WTC11 (cell line): ENCODE measurements around the gene TSC22D4. TPM values are rescaled to one million over a fixed set of nuclear protein-coding genes. Genes with fewer than 3 reads are reported as not detected.

ENCODE experiments used
- ATAC-seq: fragments of 200-7000 bp; cut with Tn5 transposase; 2 replicates; pipeline ENCODE4 v1.10.0; 2021; ENCODE audit warnings: mild to moderate bottlenecking, moderate library complexity
- CTCF ChIA-PET: fragments of 300-600 bp; sonication (Branson Sonifier 250); formaldehyde crosslinking; loops from one replicate; lab custom pipeline; 2021; ENCODE audit warnings: antibody characterized with exemption; lab: Charles Lee
- POLR2A ChIA-PET: fragments of 350-600 bp; sonication (Branson Sonifier 250); formaldehyde crosslinking; loops from one replicate; lab custom pipeline; 2021; ENCODE audit warnings: antibody characterized with exemption; lab: Charles Lee
- DNase-seq: peaks from one replicate; pipeline ENCODE4 v3.0.0; 2021; ENCODE audit warnings: low spot score
- H3K27ac Mint-ChIP-seq: 2 replicates; pipeline ENCODE4 v1.8.0; 2021; ENCODE audit warnings: mixed read lengths
- H3K27me3 Mint-ChIP-seq: 2 replicates; pipeline ENCODE4 v1.8.0; 2021; ENCODE audit warnings: low read depth, mild to moderate bottlenecking, moderate library complexity, mixed read lengths
- H3K36me3 Mint-ChIP-seq: 2 replicates; pipeline ENCODE4 v1.8.0; 2021; ENCODE audit warnings: mixed read lengths
- H3K4me1 Mint-ChIP-seq: 2 replicates; pipeline ENCODE4 v1.8.0; 2022; ENCODE audit warnings: mixed read lengths
- H3K4me3 Mint-ChIP-seq: 2 replicates; pipeline ENCODE4 v1.8.0; 2021; ENCODE audit warnings: mild to moderate bottlenecking, moderate library complexity, mixed read lengths
- H3K9me3 Mint-ChIP-seq: 2 replicates; pipeline ENCODE4 v1.8.0; 2021; ENCODE audit warnings: mixed read lengths
- CREM ChIP-seq: sonication (generic); formaldehyde crosslinking; IDR thresholded peaks from 2 replicates; pipeline ENCODE4 v1.8.1; 2022; ENCODE audit warnings: mild to moderate bottlenecking, missing genetic modification reagents, moderate library complexity
- EMX1 ChIP-seq: fragments of 250-450 bp; sonication (Bioruptor Pico); IDR thresholded peaks from 2 replicates; pipeline ENCODE4 v1.8.0; 2021; ENCODE audit warnings: mild to moderate bottlenecking
- GABPB1 ChIP-seq: sonication (generic); formaldehyde crosslinking; IDR thresholded peaks from 2 replicates; pipeline ENCODE4 v1.8.1; 2023; ENCODE audit warnings: mild to moderate bottlenecking, missing genetic modification reagents
- GRHL2 ChIP-seq: fragments of 250-450 bp; sonication (Bioruptor Pico); IDR thresholded peaks from 2 replicates; pipeline ENCODE4 v1.8.0; 2022; ENCODE audit warnings: mild to moderate bottlenecking, moderate library complexity; ENCODE audit not compliant: insufficient replicate concordance, severe bottlenecking
- MXD4 ChIP-seq: fragments of 250-450 bp; sonication (Bioruptor Pico); IDR thresholded peaks from 2 replicates; pipeline ENCODE4 v1.8.0; 2021; ENCODE audit warnings: mild to moderate bottlenecking, moderate library complexity, borderline replicate concordance
- MYBL2 ChIP-seq: sonication (generic); formaldehyde crosslinking; IDR thresholded peaks from 2 replicates; pipeline ENCODE4 v1.8.1; 2023; ENCODE audit warnings: mild to moderate bottlenecking, moderate library complexity, missing genetic modification reagents
- NFATC4 ChIP-seq: fragments of 250-450 bp; sonication (Bioruptor Pico); IDR thresholded peaks from 2 replicates; pipeline ENCODE4 v1.9.0; 2021; ENCODE audit warnings: mild to moderate bottlenecking
- NFYB ChIP-seq: sonication (generic); formaldehyde crosslinking; conservative IDR thresholded peaks from 2 replicates; pipeline ENCODE4 v1.8.0; 2022; ENCODE audit warnings: low read depth, missing genetic modification reagents
- TP53 ChIP-seq: sonication (generic); formaldehyde crosslinking; IDR thresholded peaks from 2 replicates; pipeline ENCODE4 v1.8.1; 2023; ENCODE audit warnings: mild to moderate bottlenecking, missing genetic modification reagents
- ZBTB43 ChIP-seq: sonication (generic); formaldehyde crosslinking; IDR thresholded peaks from 2 replicates; pipeline ENCODE4 v1.8.1; 2023; ENCODE audit warnings: mild to moderate bottlenecking, missing genetic modification reagents
- ZMAT4 ChIP-seq: fragments of 250-450 bp; sonication (Bioruptor Pico); IDR thresholded peaks from 2 replicates; pipeline ENCODE4 v1.9.0; 2021; ENCODE audit warnings: mild to moderate bottlenecking
- ZNF423 ChIP-seq: fragments of 250-450 bp; sonication (Bioruptor Pico); IDR thresholded peaks from 2 replicates; pipeline ENCODE4 v2.1.2; 2022; ENCODE audit warnings: mild to moderate bottlenecking, moderate library complexity
- ZNF532 ChIP-seq: fragments of 250-450 bp; sonication (Bioruptor Pico); IDR thresholded peaks from 2 replicates; pipeline ENCODE4 v1.9.0; 2021; ENCODE audit warnings: mild to moderate bottlenecking, borderline replicate concordance
- ZSCAN18 ChIP-seq: fragments of 250-450 bp; sonication (Bioruptor Pico); IDR thresholded peaks from 2 replicates; pipeline ENCODE4 v2.1.2; 2022; ENCODE audit warnings: mild to moderate bottlenecking, moderate library complexity
- total RNA-seq: library from RNA; stranded (reverse); gene quantifications from 3 replicates; pipeline ENCODE4 v1.2.3, GENCODE V29; 2021
- TF ChIP-seq, protein P1 (sequence below): sonication (generic); formaldehyde crosslinking; IDR thresholded peaks from 2 replicates; pipeline ENCODE4 v1.8.1; 2022; ENCODE audit warnings: low read depth, mild to moderate bottlenecking, moderate library complexity, missing genetic modification reagents, borderline replicate concordance
- TF ChIP-seq, protein P2 (sequence below): sonication (generic); formaldehyde crosslinking; IDR thresholded peaks from 2 replicates; pipeline ENCODE4 v1.8.1; 2023; ENCODE audit warnings: mild to moderate bottlenecking, missing genetic modification reagents, moderate library complexity
- TF ChIP-seq, protein P3 (sequence below): sonication (generic); formaldehyde crosslinking; IDR thresholded peaks from 2 replicates; pipeline ENCODE4 v1.8.0; 2023; ENCODE audit warnings: missing genetic modification reagents, mild to moderate bottlenecking, borderline replicate concordance
- TF ChIP-seq, protein P4 (sequence below): fragments of 250-450 bp; sonication (Bioruptor Pico); IDR thresholded peaks from 2 replicates; pipeline ENCODE4 v1.9.0; 2021; ENCODE audit warnings: moderate library complexity, mild to moderate bottlenecking, inconsistent platforms, borderline replicate concordance

The TSC22D4 gene
- total RNA-seq, 1 experiment from 2014 or later: 34.5 TPM

DNA sequence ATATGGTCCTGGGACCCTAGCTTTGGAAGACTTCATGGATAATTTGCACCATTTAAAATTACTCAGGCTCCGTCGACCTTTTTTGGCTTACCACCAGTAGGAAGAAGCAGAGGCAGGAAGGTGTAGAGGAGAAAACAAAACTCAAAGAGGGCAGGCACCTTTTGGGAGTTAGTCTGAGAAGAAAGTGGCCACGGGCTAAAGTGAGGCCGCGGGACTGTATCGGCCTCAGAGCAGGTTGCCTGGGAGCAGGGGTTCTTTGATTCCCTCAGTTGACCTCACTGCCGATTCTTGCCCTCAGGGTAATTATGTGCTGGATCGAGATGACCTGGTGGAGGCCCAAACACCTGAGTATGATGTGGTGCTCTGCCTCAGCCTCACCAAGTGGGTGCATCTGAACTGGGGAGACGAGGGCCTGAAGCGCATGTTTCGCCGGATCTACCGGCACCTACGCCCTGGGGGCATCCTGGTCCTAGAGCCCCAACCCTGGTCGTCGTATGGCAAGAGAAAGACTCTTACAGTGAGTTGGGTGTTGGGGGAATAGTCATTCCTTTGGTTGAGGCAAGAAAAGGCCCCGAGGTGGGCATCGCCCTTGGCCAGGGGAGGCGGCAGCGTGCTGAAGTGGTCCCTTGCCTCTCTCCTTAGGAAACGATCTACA lies 46.3 kb downstream of the TSC22D4 start:
- ChIA-PET POLR2A (no interaction called here), CTCF (interaction anchor here (1.0 to 2.4 kb wide), 2 partner anchors 18 to 23 kb away, joined by 3 to 14 read pairs; no protein-coding TSS in a partner anchor)
- DNase-seq (no peak), ATAC-seq (no peak)
- peak overlapping the region; percentile 92 for H3K27ac Mint-ChIP-seq
- peaks cover 3% of the 10 kb centered on the region; the same call in 1 of the 2 replicates for H3K9me3 Mint-ChIP-seq
- H3K4me3 Mint-ChIP-seq: peak overlapping the region; percentile 77; the same call in 1 of the 2 replicates
- TF ChIP-seq, protein P1, sequence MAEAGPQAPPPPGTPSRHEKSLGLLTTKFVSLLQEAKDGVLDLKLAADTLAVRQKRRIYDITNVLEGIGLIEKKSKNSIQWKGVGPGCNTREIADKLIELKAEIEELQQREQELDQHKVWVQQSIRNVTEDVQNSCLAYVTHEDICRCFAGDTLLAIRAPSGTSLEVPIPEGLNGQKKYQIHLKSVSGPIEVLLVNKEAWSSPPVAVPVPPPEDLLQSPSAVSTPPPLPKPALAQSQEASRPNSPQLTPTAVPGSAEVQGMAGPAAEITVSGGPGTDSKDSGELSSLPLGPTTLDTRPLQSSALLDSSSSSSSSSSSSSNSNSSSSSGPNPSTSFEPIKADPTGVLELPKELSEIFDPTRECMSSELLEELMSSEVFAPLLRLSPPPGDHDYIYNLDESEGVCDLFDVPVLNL: no peak
- TF ChIP-seq ZMAT4 (no peak), GRHL2 (CRISPR knock-in tag) (no peak), ZBTB43 (CRISPR knock-in tag) (no peak), TP53 (CRISPR knock-in tag) (no peak)
- peaks cover 36% of the 10 kb centered on the region for H3K4me1 Mint-ChIP-seq
- H3K36me3 Mint-ChIP-seq: peaks cover 33% of the 10 kb centered on the region
- peaks cover 16% of the 10 kb centered on the region for H3K27me3 Mint-ChIP-seq

DNA sequence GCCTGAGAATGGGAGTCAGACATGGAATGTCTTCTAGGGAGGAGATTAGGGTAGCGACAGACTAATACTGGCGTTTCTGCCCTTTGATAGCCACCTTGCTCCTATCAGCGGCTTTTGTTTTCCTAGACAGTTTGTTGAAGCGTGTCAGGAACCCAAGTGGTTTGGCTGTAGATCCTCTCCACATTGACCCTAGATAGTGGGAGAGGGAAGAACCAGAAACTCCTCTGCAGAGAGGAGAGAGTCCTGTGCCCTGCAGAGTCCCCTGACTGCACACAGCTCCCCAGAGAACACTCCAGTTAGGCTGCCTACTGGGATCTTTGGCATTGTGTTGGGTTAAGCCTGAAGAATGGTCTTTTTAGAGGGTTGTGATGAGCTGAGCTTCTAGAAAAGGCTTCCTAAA lies 47.0 kb downstream of the TSC22D4 start:
- ChIA-PET POLR2A (no interaction called here), CTCF (interaction anchor here (1.0 to 2.4 kb wide), 2 partner anchors 19 to 23 kb away, joined by 3 to 14 read pairs; no protein-coding TSS in a partner anchor)
- H3K27ac Mint-ChIP-seq: peak overlapping the region; percentile 92
- ATAC-seq (no peak), DNase-seq (no peak)
- H3K36me3 Mint-ChIP-seq: peaks cover 33% of the 10 kb centered on the region
- no peak for TF ChIP-seq ZNF423 (CRISPR knock-in tag)
- no peak for TF ChIP-seq MXD4
- no peak for TF ChIP-seq GABPB1
- no peak for TF ChIP-seq ZNF532
- TF ChIP-seq NFYB (CRISPR knock-in tag): no peak
- TF ChIP-seq, protein P2, sequence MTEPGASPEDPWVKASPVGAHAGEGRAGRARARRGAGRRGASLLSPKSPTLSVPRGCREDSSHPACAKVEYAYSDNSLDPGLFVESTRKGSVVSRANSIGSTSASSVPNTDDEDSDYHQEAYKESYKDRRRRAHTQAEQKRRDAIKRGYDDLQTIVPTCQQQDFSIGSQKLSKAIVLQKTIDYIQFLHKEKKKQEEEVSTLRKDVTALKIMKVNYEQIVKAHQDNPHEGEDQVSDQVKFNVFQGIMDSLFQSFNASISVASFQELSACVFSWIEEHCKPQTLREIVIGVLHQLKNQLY (CRISPR knock-in tag): no peak
- no peak for TF ChIP-seq NFATC4
- TF ChIP-seq CREM (CRISPR knock-in tag): no peak
- TF ChIP-seq EMX1 (CRISPR knock-in tag): no peak
- TF ChIP-seq, protein P3, sequence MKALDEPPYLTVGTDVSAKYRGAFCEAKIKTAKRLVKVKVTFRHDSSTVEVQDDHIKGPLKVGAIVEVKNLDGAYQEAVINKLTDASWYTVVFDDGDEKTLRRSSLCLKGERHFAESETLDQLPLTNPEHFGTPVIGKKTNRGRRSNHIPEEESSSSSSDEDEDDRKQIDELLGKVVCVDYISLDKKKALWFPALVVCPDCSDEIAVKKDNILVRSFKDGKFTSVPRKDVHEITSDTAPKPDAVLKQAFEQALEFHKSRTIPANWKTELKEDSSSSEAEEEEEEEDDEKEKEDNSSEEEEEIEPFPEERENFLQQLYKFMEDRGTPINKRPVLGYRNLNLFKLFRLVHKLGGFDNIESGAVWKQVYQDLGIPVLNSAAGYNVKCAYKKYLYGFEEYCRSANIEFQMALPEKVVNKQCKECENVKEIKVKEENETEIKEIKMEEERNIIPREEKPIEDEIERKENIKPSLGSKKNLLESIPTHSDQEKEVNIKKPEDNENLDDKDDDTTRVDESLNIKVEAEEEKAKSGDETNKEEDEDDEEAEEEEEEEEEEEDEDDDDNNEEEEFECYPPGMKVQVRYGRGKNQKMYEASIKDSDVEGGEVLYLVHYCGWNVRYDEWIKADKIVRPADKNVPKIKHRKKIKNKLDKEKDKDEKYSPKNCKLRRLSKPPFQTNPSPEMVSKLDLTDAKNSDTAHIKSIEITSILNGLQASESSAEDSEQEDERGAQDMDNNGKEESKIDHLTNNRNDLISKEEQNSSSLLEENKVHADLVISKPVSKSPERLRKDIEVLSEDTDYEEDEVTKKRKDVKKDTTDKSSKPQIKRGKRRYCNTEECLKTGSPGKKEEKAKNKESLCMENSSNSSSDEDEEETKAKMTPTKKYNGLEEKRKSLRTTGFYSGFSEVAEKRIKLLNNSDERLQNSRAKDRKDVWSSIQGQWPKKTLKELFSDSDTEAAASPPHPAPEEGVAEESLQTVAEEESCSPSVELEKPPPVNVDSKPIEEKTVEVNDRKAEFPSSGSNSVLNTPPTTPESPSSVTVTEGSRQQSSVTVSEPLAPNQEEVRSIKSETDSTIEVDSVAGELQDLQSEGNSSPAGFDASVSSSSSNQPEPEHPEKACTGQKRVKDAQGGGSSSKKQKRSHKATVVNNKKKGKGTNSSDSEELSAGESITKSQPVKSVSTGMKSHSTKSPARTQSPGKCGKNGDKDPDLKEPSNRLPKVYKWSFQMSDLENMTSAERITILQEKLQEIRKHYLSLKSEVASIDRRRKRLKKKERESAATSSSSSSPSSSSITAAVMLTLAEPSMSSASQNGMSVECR (CRISPR knock-in tag): no peak
- TF ChIP-seq, protein P4, sequence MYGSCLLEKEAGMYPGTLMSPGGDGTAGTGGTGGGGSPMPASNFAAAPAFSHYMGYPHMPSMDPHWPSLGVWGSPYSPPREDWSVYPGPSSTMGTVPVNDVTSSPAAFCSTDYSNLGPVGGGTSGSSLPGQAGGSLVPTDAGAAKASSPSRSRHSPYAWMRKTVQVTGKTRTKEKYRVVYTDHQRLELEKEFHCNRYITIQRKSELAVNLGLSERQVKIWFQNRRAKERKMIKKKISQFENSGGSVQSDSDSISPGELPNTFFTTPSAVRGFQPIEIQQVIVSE (CRISPR knock-in tag): no peak
- TF ChIP-seq ZSCAN18 (CRISPR knock-in tag): no peak
- TF ChIP-seq MYBL2 (CRISPR knock-in tag): no peak
- H3K4me3 Mint-ChIP-seq: peak overlapping the region; percentile 77
- H3K4me1 Mint-ChIP-seq: peaks cover 36% of the 10 kb centered on the region
- peaks cover 4% of the 10 kb centered on the region; the same call in 1 of the 2 replicates for H3K9me3 Mint-ChIP-seq
- H3K27me3 Mint-ChIP-seq: peaks cover 23% of the 10 kb centered on the region
